ENCODE data around the gene SDE2.
"Not testable (repeated sequence)": the region's sequence is repeated elsewhere in the genome, so short reads cannot be mapped to it uniquely, and the experiment has no call there.

The SDE2 gene

DNA sequence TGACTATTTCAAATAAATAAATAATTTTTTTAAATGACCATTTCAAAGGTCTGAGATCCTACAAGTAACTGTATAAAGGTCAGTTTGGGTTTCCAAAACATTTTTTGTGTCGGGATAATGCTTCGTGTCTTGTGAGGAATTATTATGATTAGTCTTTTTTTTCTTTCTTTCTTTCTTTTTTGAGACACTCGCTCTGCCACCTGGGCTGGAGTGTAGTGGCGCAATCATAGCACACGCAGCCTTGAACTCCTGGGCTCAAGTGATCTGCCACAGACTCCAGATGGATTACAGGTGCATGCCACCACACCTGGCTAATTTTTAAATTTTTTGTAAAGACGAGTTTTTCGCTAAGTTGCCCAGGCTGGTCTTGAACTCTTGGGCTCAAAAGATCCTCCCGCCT is 1.9 kb upstream of the SDE2 start:
- DNase-seq (ENCODE audit: low read depth), result no peak
- no peak overlapping the region for H3K4me3 ChIP-seq (ENCODE audit: low read depth, low read length)
- TF ChIP-seq CTCF (IDR thresholded peaks at IDR 0.05; ENCODE audit: low read depth, low read length, missing control alignments), result no peak

- H3K4me3 ChIP-seq (ENCODE audit: low read depth, low read length), result not testable (repeated sequence)
Observed at GRCh38 chr1:226000493-226001081, 1.4 kb upstream of the SDE2 start.

GRCh38 chr1:225999912-226000337 is 782 bp upstream of the SDE2 start:
- TF ChIP-seq CTCF (IDR thresholded peaks at IDR 0.05; ENCODE audit: low read depth, low read length, missing control alignments), result no peak
- DNase-seq (ENCODE audit: low read depth), result no peak
- peak overlapping the region; percentile 66 for H3K4me3 ChIP-seq (ENCODE audit: low read depth, low read length)

More at GRCh38 chr1:226000493-226001081, 1.4 kb upstream of the SDE2 start:
- DNase-seq (ENCODE audit: low read depth), result not testable (repeated sequence)

- TF ChIP-seq CTCF (IDR thresholded peaks at IDR 0.05; ENCODE audit: low read depth, low read length, missing control alignments), result no peak
Observed at GRCh38 chr1:225998560-225999226, 450 bp downstream of the SDE2 start.

GRCh38 chr1:225996946-225997545 is 2.1 kb downstream of the SDE2 start:
- DNase-seq (ENCODE audit: low read depth), result no peak
- H3K4me3 ChIP-seq (ENCODE audit: low read depth, low read length), result peak overlapping the region; percentile 81
- no peak for TF ChIP-seq CTCF (IDR thresholded peaks at IDR 0.05; ENCODE audit: low read depth, low read length, missing control alignments)

More at GRCh38 chr1:225998560-225999226, 450 bp downstream of the SDE2 start:
- peak overlapping the region; percentile 81 for H3K4me3 ChIP-seq (ENCODE audit: low read depth, low read length)
- DNase-seq (ENCODE audit: low read depth), result no peak

- no peak for DNase-seq (ENCODE audit: low read depth)
- no peak overlapping the region; the same call in 1 of the 2 replicates for H3K4me3 ChIP-seq (ENCODE audit: low read depth, low read length)
- no peak for TF ChIP-seq CTCF (IDR thresholded peaks at IDR 0.05; ENCODE audit: low read depth, low read length, missing control alignments)
Observed at GRCh38 chr1:225995919-225996864, 3.0 kb downstream of the SDE2 start.
